HG02973 (cell line): ENCODE results near the gene RICTOR.
"Not testable (repeated sequence)": the region's sequence is repeated elsewhere in the genome, so short reads cannot be mapped to it uniquely, and the experiment has no call there.

ENCODE experiments used
- ATAC-seq: cut with Tn5 transposase; IDR thresholded peaks from one replicate; pipeline ENCODE4 v1.9.1; 2021; ENCODE audit warnings: moderate library complexity; ENCODE audit not compliant: unreplicated experiment

RICTOR gene

DNA sequence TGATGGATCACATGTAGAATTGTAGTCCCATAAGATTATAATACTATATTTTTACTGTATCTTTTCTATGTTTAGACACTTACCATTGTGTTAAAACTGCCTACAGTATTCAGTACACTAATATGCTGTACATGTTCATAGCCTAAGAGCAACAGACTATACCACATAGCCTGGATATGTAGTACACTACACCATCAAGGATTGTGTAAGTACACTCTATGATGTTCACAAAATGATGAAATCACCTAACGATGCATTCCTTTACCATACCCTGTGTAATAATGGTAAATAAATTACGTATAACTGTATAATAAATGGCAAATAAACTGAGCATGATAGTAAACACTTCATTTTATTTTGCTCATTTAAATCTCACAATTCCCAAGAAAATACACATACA, 60.3 kb downstream of the RICTOR start:
- no peak for ATAC-seq

DNA sequence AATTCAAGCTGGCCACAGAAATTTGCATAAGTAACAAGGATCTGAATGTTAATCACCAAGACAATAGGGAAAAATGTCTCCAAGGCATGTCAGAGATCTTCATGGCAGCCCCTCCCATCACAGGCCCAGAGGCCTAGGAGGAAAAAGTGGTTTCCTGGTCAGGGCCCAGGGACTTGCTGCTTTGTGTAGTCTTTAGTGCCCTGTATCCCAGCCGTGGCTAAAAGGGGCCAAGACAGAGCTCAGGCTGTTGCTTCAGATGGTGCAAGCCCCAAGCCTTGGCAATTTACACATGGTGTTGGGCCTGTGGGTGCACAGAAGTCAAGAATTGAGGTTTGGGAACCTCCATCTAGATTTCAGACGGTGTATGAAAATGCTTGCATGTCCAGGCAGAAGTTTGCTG, 63.2 kb downstream of the RICTOR start:
- ATAC-seq: not testable (repeated sequence)

DNA sequence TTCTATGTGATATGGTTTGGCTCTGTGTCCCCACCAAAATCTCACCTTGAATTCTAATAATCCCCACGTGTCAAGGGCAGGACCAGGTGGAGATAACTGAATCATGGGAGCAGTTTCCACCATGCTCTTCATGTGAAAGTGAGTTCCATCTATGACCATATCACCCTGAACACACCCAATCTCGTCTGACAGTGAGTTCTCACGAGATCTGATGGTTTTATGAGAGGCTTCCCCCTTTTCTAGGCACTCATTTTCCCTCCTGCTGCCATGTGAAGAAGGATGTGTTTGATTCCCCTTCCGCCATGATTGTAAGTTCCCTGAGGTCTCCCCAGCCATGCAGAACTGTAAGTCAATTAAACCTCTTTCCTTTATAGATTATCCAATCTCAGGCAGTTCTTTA, 64.2 kb downstream of the RICTOR start:
- ATAC-seq: no peak

DNA sequence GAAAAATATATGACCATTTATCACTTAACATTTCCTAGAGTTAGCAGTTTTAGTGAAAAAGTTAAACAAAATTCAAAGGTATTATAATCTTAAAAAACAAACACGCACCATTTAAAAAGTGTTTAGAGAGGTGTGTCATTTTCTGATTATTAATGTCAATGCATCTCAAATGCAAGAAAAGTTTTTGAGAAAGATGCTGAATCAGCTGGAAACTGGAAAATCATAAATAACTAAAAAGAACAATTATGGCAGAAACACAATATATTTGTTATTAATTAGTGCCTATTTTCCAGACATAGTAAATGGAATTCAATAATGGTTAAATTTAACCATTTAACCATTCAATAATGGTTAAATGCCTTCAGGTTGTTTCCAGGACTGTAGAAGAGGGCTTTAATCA, 64.9 kb downstream of the RICTOR start:
- ATAC-seq: no peak

DNA sequence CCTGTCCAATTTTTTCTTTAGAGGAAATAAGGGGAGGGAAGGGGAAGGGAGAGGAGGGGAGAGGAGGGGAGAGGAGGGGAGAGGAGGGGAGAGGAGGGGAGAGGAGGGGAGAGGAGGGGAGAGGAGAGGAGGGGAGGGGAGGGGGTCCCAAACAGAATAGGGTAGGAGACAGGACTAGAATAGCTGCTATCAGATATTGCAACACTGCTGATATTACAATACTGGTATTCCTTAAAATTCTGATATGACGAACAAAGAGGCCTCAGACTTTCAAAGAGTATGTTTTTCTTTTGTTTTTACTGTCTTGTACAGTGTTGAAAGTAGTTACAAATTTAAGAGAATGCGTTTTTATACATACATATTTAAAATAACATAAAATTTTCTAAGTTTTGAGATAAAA, 67.5 kb downstream of the RICTOR start:
- ATAC-seq: no peak

DNA sequence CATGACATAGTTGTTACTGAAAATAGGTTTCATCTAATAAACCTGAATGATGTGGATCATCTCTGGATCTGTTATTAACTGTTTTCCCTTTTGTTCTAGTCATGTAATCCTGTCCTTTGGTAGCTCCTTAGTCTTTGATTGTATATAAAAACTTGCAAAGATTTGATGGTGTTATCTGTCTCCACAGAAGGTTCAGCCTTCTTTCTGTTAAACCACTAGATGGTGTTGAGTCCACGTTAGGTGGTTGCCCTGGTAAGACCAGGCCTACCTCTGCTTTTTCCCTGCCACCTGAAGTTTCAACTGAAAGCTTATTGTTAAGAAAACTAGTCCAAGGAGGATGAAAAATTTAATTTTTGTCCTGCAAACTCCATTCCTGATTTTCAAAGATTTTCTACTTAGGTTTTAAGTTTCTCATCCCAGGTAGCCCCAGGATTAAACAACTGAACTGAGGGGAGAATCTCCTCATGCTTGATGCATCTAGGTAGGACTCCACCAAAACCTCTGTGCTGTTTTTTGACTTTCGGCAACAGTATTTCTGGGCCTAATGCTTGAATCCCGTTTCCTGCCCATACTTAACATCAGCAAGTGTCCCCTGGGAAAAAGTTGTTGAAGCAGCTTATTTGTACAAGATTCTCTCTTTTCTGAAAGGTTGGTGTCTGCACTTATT, 68.5 kb downstream of the RICTOR start:
- ATAC-seq: no peak

DNA sequence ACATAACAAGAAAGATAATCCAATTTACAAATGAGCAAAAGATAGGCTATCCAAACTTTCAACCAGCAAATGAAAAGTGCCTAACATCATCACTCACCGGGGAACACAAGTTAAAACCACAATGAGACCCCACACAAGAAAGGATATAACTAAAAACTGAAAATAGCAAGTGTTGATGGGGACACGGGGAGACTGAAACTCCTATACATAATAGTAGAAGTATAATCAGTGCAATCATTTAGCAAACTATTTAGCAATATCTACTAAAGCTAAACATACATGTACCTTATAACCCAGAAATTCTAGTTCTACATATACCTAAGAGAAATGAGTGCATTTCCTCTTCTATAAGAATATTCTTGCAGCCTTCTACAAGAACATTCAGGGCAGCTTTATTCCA, 72.5 kb downstream of the RICTOR start:
- ATAC-seq: no peak

DNA sequence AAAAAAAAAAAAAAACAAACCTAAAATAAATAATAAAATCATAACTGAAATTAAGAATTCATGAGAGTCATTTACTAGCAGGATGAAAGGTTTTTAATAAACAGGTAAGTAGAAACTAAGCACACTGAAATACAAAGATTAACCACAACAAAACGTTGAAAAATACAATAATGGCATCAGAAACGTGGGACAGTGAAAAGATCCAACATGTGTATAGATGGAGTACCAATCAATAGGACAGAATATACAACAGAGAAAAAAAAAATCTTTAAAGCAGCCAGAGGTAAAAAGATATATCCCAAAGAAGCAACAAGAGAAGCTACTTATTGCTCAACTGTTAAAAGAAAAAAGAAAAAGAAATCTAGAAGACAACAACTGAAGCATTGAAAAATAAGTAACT, 75.2 kb downstream of the RICTOR start:
- ATAC-seq: no peak

DNA sequence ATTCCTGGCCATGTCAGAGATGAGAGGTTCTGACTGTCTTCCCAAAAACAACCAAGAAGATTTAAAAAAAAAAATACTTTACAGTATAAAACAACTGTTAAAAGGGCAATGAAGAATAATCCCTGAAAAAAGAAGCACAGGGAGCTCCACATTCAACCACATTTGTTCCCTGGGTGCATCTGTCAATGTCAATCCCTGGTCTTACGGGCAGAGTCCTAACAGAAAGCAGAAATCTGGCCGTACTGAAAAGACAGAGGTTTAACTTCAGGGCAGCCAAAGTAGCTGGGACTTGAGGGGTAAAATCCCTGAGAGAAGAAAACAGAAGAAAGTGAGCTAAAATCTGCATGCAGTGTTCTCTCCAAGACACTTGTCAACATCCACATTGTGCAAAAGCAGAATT, 76.6 kb downstream of the RICTOR start:
- no peak for ATAC-seq

DNA sequence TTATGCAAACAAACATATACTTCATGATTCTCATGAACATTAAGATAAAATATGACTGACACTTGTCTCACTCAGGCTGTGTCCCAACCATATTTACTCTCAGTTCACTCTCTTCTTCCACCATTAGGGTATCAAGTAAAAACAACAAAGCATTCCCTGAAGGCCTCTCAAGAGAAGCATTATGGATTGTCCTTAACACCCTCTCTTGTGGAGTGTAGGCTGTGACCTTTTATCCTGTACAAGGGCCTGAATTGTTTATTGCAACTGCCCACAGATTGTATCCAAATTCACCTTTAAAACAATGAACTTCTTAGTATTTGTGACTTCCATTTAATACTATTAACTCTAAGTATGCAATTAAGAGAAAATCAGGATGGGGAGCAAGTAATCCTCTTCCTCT, 78.1 kb downstream of the RICTOR start:
- no peak for ATAC-seq

DNA sequence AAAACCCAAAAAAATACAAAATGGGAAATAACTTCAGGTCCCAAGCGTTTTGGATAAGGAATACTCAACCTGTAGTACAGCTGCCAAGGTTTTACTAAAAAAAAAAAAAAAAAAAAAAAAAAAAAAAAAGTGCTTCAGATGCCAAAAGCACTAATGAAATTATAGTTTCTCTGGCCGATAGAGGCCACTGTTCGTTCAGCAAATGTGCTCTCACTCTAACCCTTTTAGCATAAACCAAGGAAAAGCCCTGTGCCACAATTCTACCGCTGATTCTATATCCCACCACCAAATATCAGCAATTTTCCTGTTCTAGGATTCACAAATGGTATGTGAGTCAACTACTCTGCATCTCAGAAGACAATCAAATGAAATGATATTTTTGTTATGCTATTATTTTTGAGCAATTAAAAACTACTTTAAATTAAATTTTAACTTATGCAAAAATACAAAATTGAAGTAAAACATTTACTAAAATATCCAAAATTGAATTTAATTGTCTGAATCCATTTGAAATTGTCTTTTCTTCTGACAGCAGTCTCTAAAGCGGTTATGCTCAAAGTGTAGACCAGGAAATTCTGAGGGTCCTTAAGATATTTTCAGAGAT, 79.8 kb downstream of the RICTOR start:
- no peak for ATAC-seq

DNA sequence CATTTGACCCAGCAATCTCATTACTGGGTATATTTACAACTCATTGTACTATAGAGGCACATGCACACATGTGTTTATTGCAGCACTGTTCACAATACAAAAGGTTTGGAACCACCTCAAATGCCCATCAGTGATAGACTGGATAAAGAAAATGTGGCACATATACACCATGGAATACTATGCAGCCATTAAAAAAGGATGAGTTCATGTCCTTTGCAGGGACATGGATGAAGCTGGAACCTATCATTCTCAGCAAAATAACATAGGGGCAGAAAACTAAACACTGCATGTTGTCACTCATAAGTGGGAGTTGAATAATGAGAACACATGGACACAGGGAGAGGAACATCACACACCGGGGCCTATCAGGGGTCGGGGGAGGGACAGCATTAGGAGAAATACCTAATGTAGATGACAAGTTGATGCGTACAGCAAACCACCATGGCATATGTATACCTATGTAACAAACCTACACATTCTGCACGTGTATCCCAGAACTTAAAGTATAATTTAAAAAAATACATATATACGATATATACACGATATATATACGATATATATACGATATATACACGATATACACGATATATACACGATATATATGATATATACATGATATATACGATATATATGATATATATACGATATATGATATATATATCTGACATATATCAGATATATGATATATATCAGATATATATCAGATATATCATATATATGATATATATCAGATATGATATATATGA, 84.1 kb downstream of the RICTOR start:
- ATAC-seq: not testable (repeated sequence)

DNA sequence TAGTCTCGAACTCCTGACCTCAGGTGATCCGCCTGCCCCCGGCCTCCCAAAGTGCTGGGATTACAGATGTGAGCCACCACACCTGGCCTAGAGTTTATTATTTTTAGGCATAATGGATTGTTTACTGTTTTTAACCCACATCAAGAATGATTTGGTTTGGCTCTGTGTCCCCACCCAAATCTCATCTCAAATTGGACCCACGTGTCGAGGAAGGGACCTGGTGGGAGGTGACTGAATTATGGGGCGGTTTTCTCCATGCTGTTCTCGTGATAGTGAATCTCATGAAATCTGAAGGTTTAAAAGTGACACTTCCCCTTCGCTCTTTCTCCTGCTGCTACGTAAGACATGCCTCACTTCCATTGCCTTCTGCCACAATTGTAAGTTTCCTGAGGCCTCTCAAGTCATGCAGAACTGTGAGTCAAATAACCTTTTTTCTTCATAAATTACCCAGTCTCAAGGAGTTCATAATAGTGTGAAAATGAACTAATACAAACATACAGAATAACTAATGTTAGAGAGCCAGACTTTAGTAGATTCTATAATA, 88.2 kb downstream of the RICTOR start:
- ATAC-seq: no peak

DNA sequence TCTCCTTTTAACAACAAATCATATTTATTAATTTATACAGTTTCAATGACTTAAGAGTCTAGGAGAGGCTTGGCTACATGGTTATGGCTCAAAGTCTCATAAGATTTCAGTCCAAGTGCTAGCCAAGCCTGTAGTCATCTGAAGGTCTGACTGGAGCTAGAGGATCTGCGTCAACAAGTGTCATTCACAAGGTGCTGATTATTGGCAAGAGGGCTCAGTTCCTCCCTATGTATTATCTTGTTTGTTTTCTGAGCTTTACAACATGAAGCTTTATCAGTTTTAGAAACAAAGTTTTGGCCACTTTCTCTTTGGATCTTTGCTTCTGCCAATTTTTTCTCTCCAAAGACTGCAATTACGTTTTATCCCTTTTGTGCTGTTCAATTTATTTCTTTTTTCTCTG, 94.7 kb downstream of the RICTOR start:
- ATAC-seq: no peak

DNA sequence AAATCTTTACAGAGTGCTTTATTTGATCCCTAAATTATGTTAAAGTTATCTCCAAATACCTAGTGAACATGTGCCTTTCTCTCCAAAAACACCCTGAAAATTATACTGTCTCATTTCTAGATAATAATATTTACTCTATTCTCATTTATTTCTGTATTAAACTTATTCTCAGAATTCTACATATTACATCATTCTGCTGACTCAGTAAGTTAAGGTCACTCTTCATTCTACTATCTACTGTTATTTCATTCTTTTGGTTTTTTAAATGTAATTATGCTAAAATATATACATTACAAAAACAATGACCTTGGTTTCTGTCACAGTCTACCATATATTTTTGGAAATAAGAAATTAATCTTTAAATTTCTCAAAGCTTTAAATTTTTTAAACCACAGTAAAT, 96.2 kb downstream of the RICTOR start:
- no peak for ATAC-seq

DNA sequence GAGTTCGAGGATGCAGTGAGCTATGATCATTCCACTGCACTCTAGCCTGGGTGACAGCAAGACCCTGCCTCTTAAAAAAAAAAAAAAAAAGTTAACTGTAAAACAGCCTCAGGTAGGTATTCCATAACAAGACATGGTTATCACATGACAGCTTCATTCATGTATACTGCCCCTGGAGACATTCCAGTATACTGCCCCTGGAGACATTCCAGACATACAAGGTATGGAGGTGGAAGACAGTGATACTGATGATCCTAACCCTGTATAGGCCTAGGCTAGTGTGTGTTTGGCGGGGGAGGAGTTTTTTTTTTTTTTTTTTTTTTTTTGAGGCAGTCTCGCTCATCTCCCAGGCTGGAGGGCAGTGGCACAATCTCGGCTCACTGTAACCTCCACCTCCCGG, 105.5 kb downstream of the RICTOR start:
- ATAC-seq: no peak

DNA sequence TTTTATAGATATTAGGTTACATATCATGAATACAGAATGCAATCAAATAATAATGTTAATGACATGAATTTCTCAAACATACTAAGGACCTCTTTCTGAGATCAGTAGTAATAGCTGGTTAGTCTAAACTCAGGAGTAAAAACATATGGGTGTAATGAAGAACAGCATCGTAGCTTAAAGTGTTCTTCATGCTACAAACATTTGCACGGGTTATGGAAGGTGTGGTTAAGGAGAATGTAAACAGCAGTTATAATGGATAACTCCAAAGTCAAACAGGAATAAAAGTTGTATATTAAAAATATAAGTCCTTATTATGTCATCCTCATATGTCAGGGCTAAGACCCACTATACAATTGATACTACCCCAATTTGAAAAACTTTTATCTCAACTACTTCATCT, 112.5 kb downstream of the RICTOR start:
- ATAC-seq: no peak

DNA sequence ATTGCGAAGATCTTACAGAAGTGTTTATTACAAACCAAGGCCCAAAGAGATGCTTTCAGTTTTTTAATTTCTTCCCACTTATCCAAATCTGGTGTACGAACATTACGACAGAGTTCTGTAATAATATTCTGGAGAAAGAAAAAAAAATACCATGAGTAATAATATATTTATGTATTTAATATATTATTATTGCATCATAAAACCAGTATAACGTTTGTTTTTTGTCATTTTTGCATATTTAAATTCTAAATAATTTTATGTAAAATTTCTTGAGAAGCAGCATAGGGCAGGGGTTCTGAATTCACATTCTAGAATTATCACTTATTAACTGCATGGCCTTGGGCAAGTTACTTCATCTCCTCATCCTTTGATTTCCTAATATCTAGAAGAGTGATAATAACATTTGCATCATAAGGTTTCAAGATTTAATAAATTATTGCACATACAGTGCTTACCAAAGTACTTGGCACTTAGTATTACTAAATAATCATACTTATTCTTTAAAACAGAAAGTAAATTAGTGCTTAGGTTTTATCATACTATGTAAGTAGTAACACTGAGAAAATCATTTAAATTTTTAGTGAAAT, 120.7 kb downstream of the RICTOR start:
- ATAC-seq: no peak

DNA sequence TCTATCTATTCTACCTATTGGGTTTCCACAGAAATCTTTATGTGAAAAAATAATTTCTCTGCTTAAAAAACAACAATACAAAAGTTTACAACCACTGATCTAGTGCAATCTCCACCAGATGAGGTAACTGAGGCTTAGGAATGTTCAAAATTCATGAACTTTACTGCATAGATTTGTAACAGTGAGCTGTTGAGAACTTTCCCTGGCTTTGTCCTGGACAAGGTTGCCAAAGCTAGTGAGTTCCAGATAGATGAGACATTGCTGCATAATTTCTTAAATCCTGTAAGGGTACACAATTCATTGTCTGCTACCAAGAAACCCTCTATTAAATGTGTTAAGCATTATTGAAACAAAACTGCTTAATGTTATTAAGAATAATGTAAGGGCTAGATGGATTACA, 125.7 kb downstream of the RICTOR start:
- no peak for ATAC-seq

DNA sequence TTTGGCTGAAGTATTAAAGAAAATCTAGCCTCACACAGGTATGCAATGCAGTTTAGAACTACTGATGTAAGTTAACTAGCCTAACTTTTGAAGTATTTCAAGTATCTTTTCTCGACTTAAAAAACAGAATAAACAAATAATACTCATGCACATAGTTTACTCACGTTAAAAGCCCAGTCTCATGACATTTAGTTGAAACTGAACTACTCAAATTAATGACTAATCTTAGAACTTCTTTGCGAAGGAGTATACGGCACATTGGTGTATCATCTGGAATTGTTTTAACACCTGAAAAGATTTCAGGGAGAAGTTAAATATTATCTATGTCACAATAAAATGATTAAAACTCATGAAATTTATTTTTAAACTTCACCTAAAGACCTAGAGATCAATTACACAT, 129.9 kb downstream of the RICTOR start:
- no peak for ATAC-seq

DNA sequence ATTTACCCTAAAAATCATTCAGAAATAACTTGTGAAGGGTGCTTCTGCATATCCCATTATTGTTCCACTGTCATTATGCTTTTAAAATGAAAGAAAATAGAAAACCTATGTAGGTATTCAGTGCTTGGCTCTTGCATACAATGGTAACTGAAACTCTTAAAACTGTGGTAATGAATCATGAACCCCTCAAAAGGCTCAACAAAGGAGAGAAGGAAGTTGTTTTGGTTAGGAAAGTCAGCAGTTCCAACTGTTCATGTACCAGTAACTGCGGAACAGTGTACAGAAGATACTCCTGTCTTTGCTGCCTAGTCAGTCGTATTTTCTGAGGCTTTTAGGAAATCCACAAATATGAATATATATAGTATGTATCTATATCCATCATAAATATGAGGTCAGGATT, 132.3 kb downstream of the RICTOR start:
- no peak for ATAC-seq
